HG02798 (cell line): Measurements from ENCODE around the gene UTS2.

ENCODE experiments used
- ATAC-seq: cut with Tn5 transposase; IDR thresholded peaks from one replicate; pipeline ENCODE4 v1.9.1; 2021; ENCODE audit warnings: mild to moderate bottlenecking; ENCODE audit not compliant: unreplicated experiment, poor library complexity

The UTS2 gene

GRCh38 chr1:7821282-7821681 is 31.6 kb downstream of the UTS2 start:
- ATAC-seq: no peak

GRCh38 chr1:7813677-7814373 is 39.0 kb downstream of the UTS2 start:
- no peak for ATAC-seq

GRCh38 chr1:7811476-7811875 is 41.4 kb downstream of the UTS2 start:
- no peak for ATAC-seq

GRCh38 chr1:7810395-7810794 is 42.5 kb downstream of the UTS2 start:
- no peak for ATAC-seq

DNA sequence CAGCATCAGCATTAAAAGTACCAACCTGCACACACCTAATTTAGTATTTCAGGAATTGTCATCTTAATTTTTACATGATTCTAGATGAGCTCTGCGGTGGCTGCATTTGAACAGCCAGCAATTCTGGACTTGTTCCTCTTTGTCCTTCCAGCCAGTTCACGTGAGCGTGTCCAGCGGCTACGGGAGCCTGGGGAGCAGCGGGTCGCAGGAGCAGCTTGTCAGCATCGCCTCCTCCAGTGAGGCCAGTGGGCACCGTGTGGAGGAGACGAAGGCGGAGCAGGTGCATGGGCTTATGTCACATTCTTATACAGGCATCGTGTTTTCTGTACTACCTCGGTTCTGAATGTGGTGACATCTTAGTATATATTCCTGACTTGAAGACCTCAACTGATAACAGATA is 43.1 kb downstream of the UTS2 start:
- no peak for ATAC-seq

DNA sequence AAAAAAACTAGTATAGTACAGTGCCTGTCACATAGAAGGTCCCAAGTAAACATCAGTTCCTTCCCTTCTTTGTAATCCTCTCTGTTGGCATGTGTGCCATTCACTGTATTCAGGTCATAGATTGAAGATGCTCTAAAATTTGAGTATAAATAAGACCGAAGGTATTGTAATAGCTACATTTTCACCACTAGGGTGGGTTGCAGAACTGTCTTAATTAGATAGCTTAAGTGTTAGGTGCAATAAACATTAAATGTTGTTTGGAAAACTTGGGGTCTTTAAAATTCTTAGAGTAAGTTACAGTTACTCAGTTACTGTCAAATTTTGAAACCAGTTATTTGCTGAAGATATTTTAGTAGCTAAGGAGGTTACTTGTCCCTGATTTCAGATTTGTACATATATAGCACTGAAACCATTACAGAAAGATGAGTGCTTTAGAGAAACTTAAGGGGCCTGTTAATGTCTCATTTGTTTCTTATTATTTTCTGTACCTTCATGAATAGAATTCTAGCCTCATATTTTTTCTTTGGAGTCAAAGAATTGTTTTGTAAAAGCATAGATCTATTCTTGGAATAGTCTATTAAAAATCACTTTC is 44.5 kb downstream of the UTS2 start:
- no peak for ATAC-seq

GRCh38 chr1:7805460-7805859 is 47.4 kb downstream of the UTS2 start:
- ATAC-seq: no peak
